ENCODE results near the gene ZNF69. TPM values are rescaled to one million over a fixed set of nuclear protein-coding genes. Genes with fewer than 3 reads are reported as not detected.
"Not testable (repeated sequence)": the region's sequence is repeated elsewhere in the genome, so short reads cannot be mapped to it uniquely, and the experiment has no call there.

ZNF69 gene
- total RNA-seq, 4 donors from 2014 or later = 3.4 to 13.6 (median 7.2) TPM

- DNase-seq (ENCODE audit: low spot score) (no peak), ATAC-seq (ENCODE audit: low FRiP score) (no peak)
- TF ChIP-seq, protein P1, sequence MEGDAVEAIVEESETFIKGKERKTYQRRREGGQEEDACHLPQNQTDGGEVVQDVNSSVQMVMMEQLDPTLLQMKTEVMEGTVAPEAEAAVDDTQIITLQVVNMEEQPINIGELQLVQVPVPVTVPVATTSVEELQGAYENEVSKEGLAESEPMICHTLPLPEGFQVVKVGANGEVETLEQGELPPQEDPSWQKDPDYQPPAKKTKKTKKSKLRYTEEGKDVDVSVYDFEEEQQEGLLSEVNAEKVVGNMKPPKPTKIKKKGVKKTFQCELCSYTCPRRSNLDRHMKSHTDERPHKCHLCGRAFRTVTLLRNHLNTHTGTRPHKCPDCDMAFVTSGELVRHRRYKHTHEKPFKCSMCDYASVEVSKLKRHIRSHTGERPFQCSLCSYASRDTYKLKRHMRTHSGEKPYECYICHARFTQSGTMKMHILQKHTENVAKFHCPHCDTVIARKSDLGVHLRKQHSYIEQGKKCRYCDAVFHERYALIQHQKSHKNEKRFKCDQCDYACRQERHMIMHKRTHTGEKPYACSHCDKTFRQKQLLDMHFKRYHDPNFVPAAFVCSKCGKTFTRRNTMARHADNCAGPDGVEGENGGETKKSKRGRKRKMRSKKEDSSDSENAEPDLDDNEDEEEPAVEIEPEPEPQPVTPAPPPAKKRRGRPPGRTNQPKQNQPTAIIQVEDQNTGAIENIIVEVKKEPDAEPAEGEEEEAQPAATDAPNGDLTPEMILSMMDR (IDR thresholded peaks at IDR 0.05) = no peak
These were observed 61.1 kb downstream of the ZNF69 start for GRCh38 chr19:11948646-11949045.

DNA sequence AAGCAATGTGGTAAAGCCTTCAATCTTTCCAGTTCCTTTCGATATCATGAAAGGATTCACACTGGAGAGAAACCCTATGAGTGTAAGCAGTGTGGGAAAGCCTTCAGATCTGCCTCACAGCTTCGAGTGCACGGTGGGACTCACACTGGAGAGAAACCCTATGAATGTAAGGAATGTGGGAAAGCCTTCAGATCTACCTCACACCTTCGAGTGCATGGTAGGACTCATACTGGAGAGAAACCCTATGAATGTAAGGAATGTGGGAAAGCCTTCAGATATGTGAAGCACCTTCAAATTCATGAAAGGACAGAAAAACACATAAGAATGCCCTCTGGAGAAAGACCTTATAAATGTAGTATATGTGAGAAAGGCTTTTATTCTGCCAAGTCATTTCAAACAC lies 61.6 kb downstream of the ZNF69 start:
- no peak for ATAC-seq (ENCODE audit: low FRiP score)
- no peak for DNase-seq (ENCODE audit: low spot score)
- TF ChIP-seq, protein P1 (IDR thresholded peaks at IDR 0.05) = no peak

GRCh38 chr19:11949614-11950080 lies 62.1 kb downstream of the ZNF69 start:
- DNase-seq (ENCODE audit: low spot score); ATAC-seq (ENCODE audit: low FRiP score): not testable (repeated sequence)

- TF ChIP-seq, protein P1 (IDR thresholded peaks at IDR 0.05) = no peak
- no peak for ATAC-seq (ENCODE audit: low FRiP score)
These were observed 62.7 kb downstream of the ZNF69 start for GRCh38 chr19:11950312-11950711.

More at GRCh38 chr19:11950312-11950711, 62.7 kb downstream of the ZNF69 start:
- no peak for DNase-seq (ENCODE audit: low spot score)

Other genes starting within 250 kb of the ZNF69 start
- 10 to 100 TPM in 1 of 4 donors, 1 to 10 TPM in 3; 3.4 to 14.2 (median 5.4) TPM for gene ZNF823, start 148.8 kb upstream of the ZNF69 start, total RNA-seq
- gene ZNF441, start 120.8 kb upstream of the ZNF69 start, total RNA-seq = 10 to 100 TPM in 1 of 4 donors, 1 to 10 TPM in 3; 2.6 to 12.8 (median 4.6) TPM
- gene ZNF491, start 89.3 kb upstream of the ZNF69 start, total RNA-seq = 1 to 10 TPM in 1 of 4 donors, under 1 TPM in 3; 0.36 to 3.9 (median 0.76) TPM
- gene ZNF440, start 73.5 kb upstream of the ZNF69 start, total RNA-seq = 10 to 100 TPM in 2 of 4 donors, 1 to 10 TPM in 2; 7.1 to 13.9 (median 9.2) TPM
- 1 to 10 TPM; 1.6 to 8.2 (median 2.6) TPM for gene ZNF439, start 39.1 kb upstream of the ZNF69 start, total RNA-seq
- gene ZNF700, start 37.3 kb downstream of the ZNF69 start, total RNA-seq = 10 to 100 TPM in 3 of 4 donors, 1 to 10 TPM in 1; 8.3 to 26.5 (median 10.4) TPM
- 1 to 10 TPM; 1.9 to 8.0 (median 3.6) TPM for gene ZNF763, start 77.3 kb downstream of the ZNF69 start, total RNA-seq
- gene ZNF433, start 147.9 kb downstream of the ZNF69 start, total RNA-seq = 1 to 10 TPM; 3.2 to 5.2 (median 3.5) TPM
- 1 to 10 TPM in 2 of 4 donors, under 1 TPM in 1, not detected in 1; 0.19 to 2.4 (median 1.9) TPM for gene ZNF878, start 165.2 kb downstream of the ZNF69 start, total RNA-seq
- gene ZNF844, start 176.9 kb downstream of the ZNF69 start, total RNA-seq = 10 to 100 TPM in 1 of 4 donors, 1 to 10 TPM in 3; 2.5 to 13.4 (median 4.8) TPM

All from omental fat pad (tissue), 4 donors.